Smooth muscle cell (in vitro differentiated cells): ENCODE data around the gene RMRP. TPM values are rescaled to one million over a fixed set of nuclear protein-coding genes. Genes with fewer than 3 reads are reported as not detected.

Source experiments
- DNase-seq: peaks from one replicate; lab custom pipeline; 2025; ENCODE audit not compliant: unreplicated experiment; lab: John Stamatoyannopoulos, UW
- H2AFZ ChIP-seq: fragments of 200-600 bp; sonication (generic); 2 replicates; pipeline ENCODE4 v1.6.0; 2016; ENCODE audit warnings: antibody characterized with exemption, low read depth, mild to moderate bottlenecking
- H3F3A ChIP-seq: fragments of 200-600 bp; sonication (generic); 2 replicates; pipeline ENCODE4 v1.6.0; 2017; ENCODE audit warnings: antibody characterized with exemption, low read depth
- H3K27ac ChIP-seq: fragments of 200-600 bp; sonication (generic); 2 replicates; pipeline ENCODE4 v1.5.1; 2016; ENCODE audit warnings: low read depth, mild to moderate bottlenecking
- H3K27me3 ChIP-seq: fragments of 200-600 bp; sonication (generic); 2 replicates; pipeline ENCODE4 v1.6.1; 2016; ENCODE audit warnings: low read depth, mild to moderate bottlenecking
- H3K36me3 ChIP-seq: fragments of 200-600 bp; sonication (generic); 2 replicates; pipeline ENCODE4 v1.5.1; 2016; ENCODE audit warnings: low read depth
- H3K4me1 ChIP-seq: fragments of 200-600 bp; sonication (generic); 2 replicates; pipeline ENCODE4 v1.5.1; 2016; ENCODE audit warnings: low read depth
- H3K4me2 ChIP-seq: fragments of 200-600 bp; sonication (generic); 2 replicates; pipeline ENCODE4 v1.6.0; 2016; ENCODE audit warnings: mild to moderate bottlenecking
- H3K4me3 ChIP-seq: fragments of 200-600 bp; sonication (generic); 2 replicates; pipeline ENCODE4 v1.5.1; 2016; ENCODE audit warnings: mild to moderate bottlenecking
- H3K79me2 ChIP-seq: fragments of 200-600 bp; sonication (generic); 2 replicates; pipeline ENCODE4 v1.6.0; 2016; ENCODE audit warnings: low read depth, mild to moderate bottlenecking
- H3K9ac ChIP-seq: fragments of 200-600 bp; sonication (generic); 2 replicates; pipeline ENCODE4 v1.6.0; 2016; ENCODE audit warnings: low read depth
- H3K9me3 ChIP-seq: fragments of 200-600 bp; sonication (generic); replicated peaks from 2 replicates; pipeline ENCODE4 v1.5.1; 2016; ENCODE audit warnings: low read depth
- H4K20me1 ChIP-seq: fragments of 200-600 bp; sonication (generic); 2 replicates; pipeline ENCODE4 v1.6.0; 2016; ENCODE audit warnings: low read depth
- CTCF ChIP-seq: fragments of 200-600 bp; sonication (generic); IDR thresholded peaks from 2 replicates; pipeline ENCODE4 v1.5.1; 2017; ENCODE audit warnings: borderline replicate concordance, mild to moderate bottlenecking, antibody characterized with exemption; ENCODE audit not compliant: insufficient read depth, poor library complexity, severe bottlenecking
- WGBS: methylation state at CpG from one replicate; pipeline ENCODE4 v1.1.7; 2016; ENCODE audit warnings: low lambda C conversion rate; 5-methylcytosine and 5-hydroxymethylcytosine counted together
- polyA plus RNA-seq: library from polyadenylated mRNA; unstranded; fragments of >200 nt; fragmentation: Nextera tagmentation; extraction: Ambion mirVana; gene quantifications from 2 replicates; pipeline ENCODE4 v1.2.1, GENCODE V29; 2016
- total RNA-seq: library from RNA; depleted of rRNA; stranded (reverse); fragments of >200 nt; gene quantifications from 2 replicates; pipeline ENCODE4 v1.2.3, GENCODE V29; 2014

Gene RMRP
- total and polyA plus RNA-seq, 2 experiments from 2014 or later: 10,156 TPM; not detected in 1

- Histone ChIP-seq H3K4me3 (no peak overlapping the region), H3K9me3 (no peaks in the 10 kb centered on the region), H3K4me2 (no peak overlapping the region), H3K27ac (no peak overlapping the region), H3K9ac (no peak overlapping the region), H3K36me3 (no peaks in the 10 kb centered on the region), H3F3A (peaks cover 37% of the 10 kb centered on the region), H3K4me1 (peaks cover 5% of the 10 kb centered on the region), H4K20me1 (peaks cover 30% of the 10 kb centered on the region), H2AFZ (no peak overlapping the region), H3K79me2 (no peaks in the 10 kb centered on the region), H3K27me3 (no peaks in the 10 kb centered on the region)
- no peak for TF ChIP-seq CTCF
- 94% methylated on average over 5 of the region's 5 CpGs for WGBS
- DNase-seq: no peak
These were observed 21.3 kb upstream of the RMRP start for GRCh38 chr9:35679091-35679490.

- WGBS: 19% methylated on average over 32 of the region's 51 CpGs
- peak overlapping the region; percentile 68 for H2AFZ ChIP-seq
- H3K36me3 ChIP-seq: no peaks in the 10 kb centered on the region
- no peak for TF ChIP-seq CTCF
- H3K4me1 ChIP-seq: peaks cover 5% of the 10 kb centered on the region
- DNase-seq: peak; percentile 21
- H3K4me3 ChIP-seq: peak overlapping the region; percentile 56
- H3K4me2 ChIP-seq: peak overlapping the region; percentile 84
- H3K9ac ChIP-seq: peak overlapping the region; percentile 15
- no peaks in the 10 kb centered on the region for H3K9me3 ChIP-seq
- H3K27ac ChIP-seq: no peak overlapping the region
- peaks cover 7% of the 10 kb centered on the region for H3F3A ChIP-seq
- no peaks in the 10 kb centered on the region for H4K20me1 ChIP-seq
- no peaks in the 10 kb centered on the region for H3K79me2 ChIP-seq
- H3K27me3 ChIP-seq: no peaks in the 10 kb centered on the region
These were observed 18.0 kb upstream of the RMRP start for GRCh38 chr9:35675732-35676392.

- no peaks in the 10 kb centered on the region for H3K79me2 ChIP-seq
- H2AFZ ChIP-seq: peak overlapping the region; percentile 68
- H3K9me3 ChIP-seq: no peaks in the 10 kb centered on the region
- H3K27ac ChIP-seq: no peak overlapping the region
- H3K27me3 ChIP-seq: no peaks in the 10 kb centered on the region
- peak overlapping the region; percentile 56 for H3K4me3 ChIP-seq
- no peak overlapping the region for H3K9ac ChIP-seq
- no peak for DNase-seq
- TF ChIP-seq CTCF: no peak
- peaks cover 5% of the 10 kb centered on the region for H3K4me1 ChIP-seq
- no peaks in the 10 kb centered on the region for H4K20me1 ChIP-seq
- peaks cover 6% of the 10 kb centered on the region for H3F3A ChIP-seq
- H3K36me3 ChIP-seq: no peaks in the 10 kb centered on the region
- WGBS: 33% methylated on average over 13 of the region's 13 CpGs
- H3K4me2 ChIP-seq: peak overlapping the region; percentile 84
These were observed 17.4 kb upstream of the RMRP start for GRCh38 chr9:35675204-35675603.

GRCh38 chr9:35674025-35674361, 16.2 kb upstream of the RMRP start:
- no peak overlapping the region for H3K4me2 ChIP-seq
- 86% methylated on average over 3 of the region's 3 CpGs for WGBS
- H3K79me2 ChIP-seq: no peaks in the 10 kb centered on the region

More at GRCh38 chr9:35674025-35674361, 16.2 kb upstream of the RMRP start:
- Histone ChIP-seq H2AFZ (no peak overlapping the region), H3K9me3 (no peaks in the 10 kb centered on the region), H3K9ac (no peak overlapping the region), H3K27me3 (no peaks in the 10 kb centered on the region), H3K4me3 (no peak overlapping the region), H3K36me3 (no peaks in the 10 kb centered on the region), H3K4me1 (peaks cover 5% of the 10 kb centered on the region), H3K27ac (no peak overlapping the region), H4K20me1 (no peaks in the 10 kb centered on the region), H3F3A (peaks cover 4% of the 10 kb centered on the region)
- TF ChIP-seq CTCF: no peak
- no peak for DNase-seq
